HG03060 (cell line): Measurements from ENCODE around the gene TAPBPL.
"Not testable (repeated sequence)": the region's sequence is repeated elsewhere in the genome, so short reads cannot be mapped to it uniquely, and the experiment has no call there.

Experiments
- ATAC-seq: cut with Tn5 transposase; IDR thresholded peaks from one replicate; pipeline ENCODE4 v1.9.1; 2021; ENCODE audit warnings: low read depth, moderate number of reproducible peaks; ENCODE audit not compliant: unreplicated experiment

Gene TAPBPL, protein sequence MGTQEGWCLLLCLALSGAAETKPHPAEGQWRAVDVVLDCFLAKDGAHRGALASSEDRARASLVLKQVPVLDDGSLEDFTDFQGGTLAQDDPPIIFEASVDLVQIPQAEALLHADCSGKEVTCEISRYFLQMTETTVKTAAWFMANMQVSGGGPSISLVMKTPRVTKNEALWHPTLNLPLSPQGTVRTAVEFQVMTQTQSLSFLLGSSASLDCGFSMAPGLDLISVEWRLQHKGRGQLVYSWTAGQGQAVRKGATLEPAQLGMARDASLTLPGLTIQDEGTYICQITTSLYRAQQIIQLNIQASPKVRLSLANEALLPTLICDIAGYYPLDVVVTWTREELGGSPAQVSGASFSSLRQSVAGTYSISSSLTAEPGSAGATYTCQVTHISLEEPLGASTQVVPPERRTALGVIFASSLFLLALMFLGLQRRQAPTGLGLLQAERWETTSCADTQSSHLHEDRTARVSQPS

GRCh38 chr12:6451348-6452244 is at the start of gene TAPBPL:
Gene TAPBPL (plus strand): TSS chr12:6452042. CDS start chr12:6452249, 207 bp downstream.
- peak; percentile 52 for ATAC-seq

GRCh38 chr12:6404390-6404789 is 47.5 kb upstream of the TAPBPL start:
- ATAC-seq, result no peak

DNA sequence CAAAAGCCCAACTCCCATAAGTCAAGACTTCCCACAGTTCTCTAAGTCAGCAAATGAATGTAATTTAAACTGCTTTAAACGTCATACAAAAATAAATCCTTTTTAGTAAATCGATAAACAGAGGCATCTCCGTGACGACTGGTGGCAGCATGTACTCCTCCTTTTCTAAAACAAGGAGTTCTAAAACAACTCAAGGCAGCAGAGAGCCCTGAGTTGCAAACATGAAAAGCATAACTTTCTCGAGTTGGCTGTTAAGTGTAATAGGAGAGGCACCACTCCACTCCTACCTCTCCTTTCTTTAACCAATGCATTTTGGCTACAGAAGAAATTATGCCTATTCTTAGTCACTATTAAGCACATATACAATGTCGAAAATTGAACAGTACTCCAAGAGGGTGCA is 45.9 kb upstream of the TAPBPL start:
- no peak for ATAC-seq

DNA sequence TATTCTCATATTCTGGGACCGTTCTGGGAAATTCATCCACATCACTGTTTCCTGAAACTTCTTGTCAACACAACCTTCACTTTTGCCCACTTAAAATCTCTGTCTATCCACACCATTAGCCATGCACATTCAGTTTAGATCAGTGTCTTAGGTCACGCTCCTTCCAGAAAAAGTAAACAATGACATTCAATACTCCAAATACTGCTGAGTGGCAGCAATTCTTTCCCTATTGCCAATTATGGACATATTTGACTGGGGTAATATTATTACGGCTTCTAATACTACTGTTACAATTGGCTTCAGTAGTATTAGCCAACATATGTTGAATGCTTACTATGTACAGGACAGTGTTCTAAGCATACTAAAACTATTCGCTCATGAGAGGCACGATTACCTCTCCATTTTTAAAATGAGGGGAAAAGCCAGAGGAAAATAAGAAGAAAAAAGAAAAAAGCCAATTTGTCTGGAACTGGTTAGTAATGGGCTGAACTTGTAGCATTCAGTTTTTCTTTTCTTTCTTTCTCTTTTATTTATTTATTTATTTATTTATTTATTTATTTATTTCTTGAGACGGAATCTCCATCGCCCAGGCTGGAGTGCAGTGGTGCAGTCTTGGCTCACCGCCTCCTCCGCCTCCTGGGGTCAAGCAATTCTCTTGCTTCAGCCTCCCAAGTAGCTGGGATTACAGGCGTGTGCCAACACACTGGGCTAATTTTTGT is 44.4 kb upstream of the TAPBPL start:
- ATAC-seq, result no peak

- ATAC-seq, result no peak
Observed at GRCh38 chr12:6416596-6416995, 35.2 kb upstream of the TAPBPL start.

- ATAC-seq, result no peak
Observed at GRCh38 chr12:6418796-6419195, 33.0 kb upstream of the TAPBPL start.

DNA sequence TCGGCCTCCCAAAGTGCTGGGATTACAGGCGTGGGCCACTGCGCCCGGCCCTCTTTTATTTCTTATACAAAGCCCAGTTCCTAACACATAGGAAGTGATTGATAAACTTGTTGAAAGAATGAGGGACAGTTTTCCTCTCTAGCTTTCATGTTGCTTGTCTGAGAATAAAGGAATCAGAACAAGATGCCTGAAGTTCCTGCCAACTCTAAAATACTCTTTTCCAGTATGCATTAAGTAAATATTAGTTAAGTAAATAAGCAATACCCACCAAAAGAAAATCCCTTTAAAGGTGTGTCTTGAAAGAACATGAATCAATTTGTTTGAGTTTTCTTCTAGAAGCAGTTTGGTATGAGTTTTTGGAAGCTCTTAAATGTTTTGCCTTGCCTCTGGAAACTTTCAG is 31.5 kb upstream of the TAPBPL start:
- ATAC-seq, result no peak

DNA sequence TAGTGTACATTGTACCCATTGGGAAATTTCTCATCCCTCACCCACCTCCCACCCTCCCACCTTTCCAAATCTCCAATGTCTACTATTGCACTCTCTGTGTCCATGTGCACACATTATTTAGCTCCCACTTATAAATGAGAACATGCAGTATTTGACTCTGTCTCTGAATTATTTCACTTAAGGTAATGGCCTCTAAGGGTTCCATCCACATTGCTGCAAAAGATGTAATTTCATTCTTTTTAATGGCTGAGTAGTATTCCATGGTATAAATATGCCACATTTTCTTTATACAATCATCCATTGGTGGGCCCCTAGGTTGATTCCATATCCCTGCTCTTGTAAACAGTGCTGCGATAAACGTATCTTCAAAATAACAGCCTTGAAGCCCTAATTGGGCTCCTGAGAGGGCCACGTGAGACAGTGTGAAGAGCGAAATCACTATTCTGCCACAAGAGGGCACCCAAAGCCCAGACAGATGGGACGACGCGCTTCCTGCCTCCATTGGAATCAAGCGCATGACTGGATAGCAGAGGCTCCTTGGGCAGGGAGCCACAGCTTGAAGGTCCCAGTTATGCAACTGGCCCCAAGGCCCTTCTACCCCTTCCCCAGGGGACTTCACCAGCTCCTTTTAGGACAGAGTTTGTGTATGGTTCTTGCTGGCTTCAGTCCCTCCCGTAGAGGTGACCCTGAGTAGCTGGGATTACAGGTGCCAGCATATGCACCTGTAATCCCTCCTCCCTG is 28.4 kb upstream of the TAPBPL start:
- ATAC-seq, result no peak

- no peak for ATAC-seq
Observed at GRCh38 chr12:6424008-6424347, 27.9 kb upstream of the TAPBPL start.

GRCh38 chr12:6424866-6425265 is 27.0 kb upstream of the TAPBPL start:
- no peak for ATAC-seq

- no peak for ATAC-seq
Observed at GRCh38 chr12:6425590-6426531, 26.0 kb upstream of the TAPBPL start.

- peak; percentile 50 for ATAC-seq
Observed at GRCh38 chr12:6426882-6427671, 24.8 kb upstream of the TAPBPL start.

GRCh38 chr12:6427796-6428195 is 24.0 kb upstream of the TAPBPL start:
- not testable (repeated sequence) for ATAC-seq

DNA sequence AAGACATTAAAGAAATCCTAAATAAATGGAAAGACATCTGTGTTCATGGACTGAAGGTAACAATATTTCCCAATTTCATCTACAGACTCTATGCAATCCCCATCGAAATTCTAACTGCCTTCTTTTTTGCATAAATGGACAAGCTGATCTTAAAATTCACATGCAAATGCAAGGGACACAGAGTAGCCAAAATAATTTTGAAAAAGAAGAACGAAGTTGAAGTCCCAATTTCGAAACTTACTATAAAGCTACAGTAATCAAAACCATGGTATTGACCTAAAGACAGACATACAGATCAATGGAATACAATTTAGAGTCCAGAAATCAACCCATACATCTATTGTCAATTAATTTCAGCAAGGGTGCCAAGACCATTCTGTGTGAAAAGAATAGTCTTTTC is 23.5 kb upstream of the TAPBPL start:
- no peak for ATAC-seq

GRCh38 chr12:6430124-6430989 is 21.5 kb upstream of the TAPBPL start:
- no peak for ATAC-seq

- ATAC-seq, result no peak
Observed at GRCh38 chr12:6432991-6433390, 18.9 kb upstream of the TAPBPL start.
